ENCODE data around the gene LCA5.
"Not testable (repeated sequence)": the region's sequence is repeated elsewhere in the genome, so short reads cannot be mapped to it uniquely, and the experiment has no call there.

The LCA5 gene

GRCh38 chr6:79461205-79461604 lies 76.0 kb downstream of the LCA5 start:
- DNase-seq = no peak

DNA sequence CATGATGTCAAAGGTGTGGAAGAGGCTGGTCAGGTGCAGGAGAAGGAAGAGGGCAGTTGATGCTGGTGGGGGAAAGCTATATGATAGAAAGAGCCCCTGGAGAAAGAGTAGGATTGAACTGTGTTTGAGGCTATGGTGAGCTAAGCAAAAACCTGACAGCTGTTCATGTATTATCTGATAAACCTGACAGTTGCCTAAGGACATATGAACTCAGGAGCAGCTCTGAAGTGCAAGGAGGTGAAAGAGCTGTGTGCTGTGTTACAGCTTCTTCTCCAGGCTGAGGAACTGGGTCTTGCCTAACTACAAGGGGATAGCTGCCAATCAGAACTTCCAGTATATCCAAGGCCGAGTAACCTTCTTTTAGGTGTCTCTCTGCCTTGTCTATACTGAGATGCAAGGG lies 81.8 kb downstream of the LCA5 start:
- no peak for DNase-seq

DNA sequence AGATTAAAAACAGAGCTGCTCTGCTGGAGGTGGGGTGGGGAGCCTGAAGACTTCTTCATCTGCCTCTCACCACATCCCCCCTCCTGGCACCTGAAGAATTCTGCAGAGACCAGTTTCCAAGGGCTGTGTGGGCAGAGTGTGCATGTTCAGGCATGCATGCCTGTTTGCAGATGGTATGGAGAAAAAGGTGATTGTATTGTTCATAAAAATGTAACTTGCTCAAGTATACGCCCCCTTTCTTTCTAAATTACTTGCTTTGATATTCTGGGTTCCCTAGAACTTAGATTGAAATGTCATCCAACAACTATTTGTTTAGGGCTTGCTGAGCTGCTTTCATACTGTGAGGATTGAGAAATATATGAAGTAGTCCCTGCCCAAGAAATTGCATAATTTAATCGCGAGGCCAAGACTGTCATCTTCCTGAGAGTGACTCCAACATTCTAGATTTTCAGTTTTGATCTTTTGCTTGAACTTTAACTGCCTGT lies 83.6 kb downstream of the LCA5 start:
- DNase-seq = no peak

GRCh38 chr6:79450984-79451383 lies 86.2 kb downstream of the LCA5 start:
- DNase-seq = no peak

- no peak for DNase-seq
Observed at GRCh38 chr6:79446006-79446405, 91.2 kb downstream of the LCA5 start.

DNA sequence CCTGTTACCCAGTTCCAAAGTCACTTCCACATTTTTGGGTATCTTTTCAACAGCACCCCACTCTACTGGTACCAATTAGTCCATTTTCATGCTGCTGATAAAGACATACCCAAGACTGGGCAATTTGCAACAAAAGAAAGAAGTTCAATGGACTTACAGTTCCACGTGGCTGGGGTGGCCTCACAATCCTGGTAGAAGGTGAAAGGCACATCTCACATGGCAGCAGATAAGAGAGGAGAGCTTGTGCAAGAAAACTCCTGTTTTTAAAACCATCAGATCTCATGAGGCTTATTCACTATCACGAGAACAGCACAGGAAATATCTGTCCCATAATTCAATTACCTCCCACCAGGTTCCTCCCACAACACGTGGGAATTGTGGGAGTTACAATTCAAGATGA lies 93.4 kb downstream of the LCA5 start:
- not testable (repeated sequence) for DNase-seq

GRCh38 chr6:79441192-79441591 lies 96.0 kb downstream of the LCA5 start:
- DNase-seq = no peak

DNA sequence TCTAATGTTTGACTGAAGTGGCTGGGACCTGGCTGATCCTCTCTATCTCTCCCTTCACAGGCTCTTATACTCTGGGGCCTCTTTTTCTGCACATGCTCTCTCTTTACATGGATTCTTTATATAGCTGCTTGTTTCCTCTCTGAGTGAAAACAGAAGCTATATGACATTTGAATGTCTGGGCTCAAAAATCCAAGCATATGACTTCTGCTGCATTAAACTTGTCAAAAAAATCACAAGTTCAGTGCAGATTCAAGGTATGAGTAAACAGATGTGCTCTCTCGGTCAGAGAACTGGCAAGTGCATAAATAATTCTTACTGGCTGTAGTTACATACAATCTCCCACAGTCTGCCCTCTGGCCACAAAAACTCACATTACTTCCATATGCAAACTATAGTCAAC lies 96.6 kb downstream of the LCA5 start:
- DNase-seq = no peak

GRCh38 chr6:79438030-79438429 lies 99.2 kb downstream of the LCA5 start:
- no peak for DNase-seq

- no peak for DNase-seq
Observed at GRCh38 chr6:79436241-79436640, 101.0 kb downstream of the LCA5 start.

- no peak for DNase-seq
Observed at GRCh38 chr6:79435746-79436145, 101.5 kb downstream of the LCA5 start.

All from stimulated activated CD4-positive, alpha-beta T cell treated with anti-CD3 and anti-CD28 coated beads, Interleukin-2, amount 100 ng/mL, for 24 hours (primary cell).